Measurements from ENCODE around the gene FDXR. TPM values are rescaled to one million over a fixed set of nuclear protein-coding genes. Genes with fewer than 3 reads are reported as not detected.

FDXR gene
- total RNA-seq, 2 donors from 2014 or later: 14.3 to 25.7 TPM

DNA sequence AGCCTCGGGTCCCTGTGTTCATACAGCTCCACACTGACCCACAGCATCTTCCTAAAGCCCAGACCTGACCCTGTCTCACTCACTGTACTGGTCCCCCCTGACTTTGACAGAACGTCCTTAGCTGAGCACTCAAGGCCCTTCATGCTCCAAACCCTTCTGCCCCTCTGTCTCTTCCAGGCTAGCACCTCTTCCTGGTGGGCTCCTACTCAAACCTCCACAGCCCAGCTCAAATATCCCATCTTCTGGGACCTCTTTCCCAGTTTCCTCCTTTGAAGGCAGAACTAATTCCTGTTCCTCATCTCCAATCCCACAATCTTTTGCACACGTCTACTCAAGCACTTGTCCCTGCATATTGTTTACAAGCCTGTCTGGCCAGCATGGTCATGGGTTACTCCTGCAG is 21.9 kb downstream of the FDXR start:
- Histone ChIP-seq H3K36me3 (replicated peaks in 1 of 2; ENCODE audit: insufficient read depth in 1 of 2, low read depth in 2 of 2) (no peaks in the 10 kb centered on the region), H3K27me3 (peaks cover 0 to 26% of the 10 kb centered on the region in 2 donors), H3K9me3 (no peaks in the 10 kb centered on the region), H3K4me1 (peaks cover 10% of the 10 kb centered on the region), H3K27ac (no peak overlapping the region), H3K4me3 (no peak overlapping the region)
- WGBS, 2 donors: 41 to 47% methylated on average over 3 of the region's 3 CpGs
- intact Hi-C loops (cut with DNase I): no loop called here
- no peak for ATAC-seq
- no peak for TF ChIP-seq POLR2A (IDR thresholded peaks at IDR 0.05)
- TF ChIP-seq CTCF (IDR thresholded peaks at IDR 0.05): no peak
- no peak for DNase-seq

DNA sequence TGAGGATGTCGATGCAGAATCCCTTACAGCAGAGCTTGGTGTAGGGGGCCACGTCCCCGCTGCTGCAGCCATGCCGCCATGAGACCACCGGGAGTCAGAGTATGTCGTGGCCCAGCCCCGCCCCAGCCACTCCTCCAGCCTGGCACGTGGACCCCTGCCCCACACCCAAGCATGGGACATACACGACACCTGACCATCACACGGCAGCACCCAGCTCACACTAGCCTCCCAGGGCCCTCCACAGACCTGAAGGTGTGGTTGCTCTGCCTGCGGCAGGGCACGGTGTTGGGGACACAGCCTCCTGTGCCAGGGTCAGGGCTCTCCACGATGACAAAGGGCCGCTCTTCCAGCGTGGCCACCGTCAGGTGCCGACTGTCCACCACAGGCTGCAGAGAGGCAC is 22.5 kb downstream of the FDXR start:
- ATAC-seq (no peak), DNase-seq (no peak)
- Histone ChIP-seq H3K4me1 (peaks cover 10% of the 10 kb centered on the region), H3K9me3 (no peaks in the 10 kb centered on the region), H3K27ac (no peak overlapping the region), H3K36me3 (replicated peaks in 1 of 2; ENCODE audit: insufficient read depth in 1 of 2, low read depth in 2 of 2) (no peaks in the 10 kb centered on the region), H3K27me3 (peaks cover 0 to 26% of the 10 kb centered on the region in 2 donors), H3K4me3 (no peak overlapping the region)
- 74% methylated on average over 17 of the region's 17 CpGs; no CpG with 5 or more reads in 1 of the 2 donors for WGBS, 2 donors
- intact Hi-C loops (cut with DNase I): no loop called here
- no peak for TF ChIP-seq CTCF (IDR thresholded peaks at IDR 0.05)
- no peak for TF ChIP-seq POLR2A (IDR thresholded peaks at IDR 0.05)

- ATAC-seq (no peak), DNase-seq (no peak)
- WGBS, 2 donors: 55 to 61% methylated on average over 9 of the region's 9 CpGs
- TF ChIP-seq CTCF (IDR thresholded peaks at IDR 0.05) (no peak), POLR2A (IDR thresholded peaks at IDR 0.05) (no peak)
- intact Hi-C loops (cut with DNase I): no loop called here
- H3K27me3 ChIP-seq: peaks cover 0 to 13% of the 10 kb centered on the region in 2 donors
- no peak overlapping the region for H3K27ac ChIP-seq
- H3K4me1 ChIP-seq: peaks cover 10% of the 10 kb centered on the region
- H3K36me3 ChIP-seq (replicated peaks in 1 of 2; ENCODE audit: insufficient read depth in 1 of 2, low read depth in 2 of 2): no peaks in the 10 kb centered on the region
- H3K9me3 ChIP-seq: no peaks in the 10 kb centered on the region
- H3K4me3 ChIP-seq: no peak overlapping the region
These were observed 24.0 kb downstream of the FDXR start for GRCh38 chr17:74848656-74849399.

DNA sequence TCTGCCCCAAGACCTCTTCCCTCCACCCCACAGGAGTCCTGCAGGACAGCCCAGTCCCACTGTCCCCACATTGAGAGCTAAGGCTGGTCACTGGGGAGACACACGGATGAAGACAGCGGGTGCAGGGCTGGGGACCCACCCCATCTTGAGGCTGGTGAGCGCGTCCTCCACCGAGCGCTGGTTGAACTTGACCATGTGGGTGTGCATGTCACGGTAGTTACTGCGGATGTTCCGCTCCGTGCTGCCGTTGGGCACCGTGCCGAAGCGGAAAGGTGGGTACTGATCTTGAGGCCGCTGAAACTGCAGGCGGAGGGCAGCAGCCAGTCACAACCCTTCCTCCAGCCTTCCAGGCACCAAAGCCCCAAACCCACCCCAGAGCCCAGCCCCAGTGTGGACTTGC is 26.2 kb downstream of the FDXR start:
- WGBS, 2 donors: 89 to 98% methylated on average over 16 of the region's 16 CpGs
- Histone ChIP-seq H3K4me1 (peaks cover 9% of the 10 kb centered on the region), H3K4me3 (no peak overlapping the region), H3K27ac (no peak overlapping the region), H3K9me3 (no peaks in the 10 kb centered on the region), H3K27me3 (peaks cover 0 to 5% of the 10 kb centered on the region in 2 donors), H3K36me3 (replicated peaks in 1 of 2; ENCODE audit: insufficient read depth in 1 of 2, low read depth in 2 of 2) (no peaks in the 10 kb centered on the region)
- no peak for ATAC-seq
- no peak for DNase-seq
- intact Hi-C loops (cut with DNase I): no loop called here
- no peak for TF ChIP-seq POLR2A (IDR thresholded peaks at IDR 0.05)
- TF ChIP-seq CTCF (IDR thresholded peaks at IDR 0.05): no peak

- Histone ChIP-seq H3K36me3 (replicated peaks in 1 of 2; ENCODE audit: insufficient read depth in 1 of 2, low read depth in 2 of 2) (no peaks in the 10 kb centered on the region), H3K9me3 (no peaks in the 10 kb centered on the region), H3K27ac (no peak overlapping the region), H3K4me1 (peaks cover 9% of the 10 kb centered on the region), H3K27me3 (no peaks in the 10 kb centered on the region), H3K4me3 (no peak overlapping the region)
- ATAC-seq: no peak
- DNase-seq: no peak
- TF ChIP-seq CTCF (IDR thresholded peaks at IDR 0.05): no peak
- intact Hi-C loops (cut with DNase I): no loop called here
- WGBS, 2 donors: 35 to 44% methylated on average over 13 to 26 of the region's 26 CpGs
These were observed 29.5 kb downstream of the FDXR start for GRCh38 chr17:74843352-74843627.
